A673 (cell line): ENCODE data around the gene TNS1.

Experiments
- CTCF ChIP-seq: fragments of 300-800, 200-600 bp; sonication (generic); conservative IDR thresholded peaks from 2 replicates; pipeline ENCODE4 v1.5.1; 2017; ENCODE audit warnings: low read depth, mild to moderate bottlenecking, antibody characterized with exemption, low read length, moderate library complexity, mixed read lengths
- EZH2 ChIP-seq: fragments of 200-600 bp; sonication (generic); IDR thresholded peaks from 2 replicates; pipeline ENCODE4 v1.6.1; 2017; ENCODE audit warnings: borderline replicate concordance, low read depth, mild to moderate bottlenecking, mixed read lengths, antibody characterized with exemption, low read length; ENCODE audit not compliant: poor library complexity, severe bottlenecking

- no peak for TF ChIP-seq CTCF
- no peak for TF ChIP-seq EZH2
These were observed 15.4 kb downstream of the TNS1 start for GRCh38 chr2:217987391-217987790.
